Urinary bladder (tissue), 4 donors: ENCODE results near the gene TCF19. TPM values are rescaled to one million over a fixed set of nuclear protein-coding genes. Genes with fewer than 3 reads are reported as not detected.
"Not testable (repeated sequence)": the region's sequence is repeated elsewhere in the genome, so short reads cannot be mapped to it uniquely, and the experiment has no call there.

Experiments used
- DNase-seq: peaks from one replicate; pipeline ENCODE4 v3.0.0-alpha.2; 2015; ENCODE audit errors: extremely low spot score
- H3K27ac ChIP-seq: one replicate; pipeline ENCODE4 v1.5.1; 2013; ENCODE audit warnings: low read depth, mild to moderate bottlenecking, moderate library complexity
- H3K36me3 ChIP-seq: one replicate; pipeline ENCODE4 v1.6.1; 2013; ENCODE audit warnings: mild to moderate bottlenecking, moderate library complexity; ENCODE audit not compliant: insufficient read depth
- H3K4me1 ChIP-seq: one replicate; pipeline ENCODE4 v1.6.1; 2013; ENCODE audit warnings: mild to moderate bottlenecking, moderate library complexity; ENCODE audit not compliant: insufficient read depth
- H3K4me3 ChIP-seq: one replicate; pipeline ENCODE4 v1.5.1; 2013; ENCODE audit warnings: low read depth, low read length
- WGBS: extraction: QIAGEN DNeasy Blood & Tissue Kit; methylation state at CpG from one replicate; pipeline ENCODE4 v1.1.7; 2013; 5-methylcytosine and 5-hydroxymethylcytosine counted together
- polyA plus RNA-seq: library from polyadenylated mRNA; stranded (reverse); fragments of 200-250 nt; gene quantifications from one replicate; pipeline ENCODE4 v1.2.3, GENCODE V29; 2013
- total RNA-seq: library from RNA; depleted of rRNA; stranded (reverse); fragments of >200 nt; gene quantifications from one replicate; pipeline ENCODE4 v1.2.3, GENCODE V29; 2014
- donor health status: healthy with polysubstance abuse.
- donor health status: healthy.

Gene TCF19
- total and polyA plus RNA-seq, 2 donors = 7.9 to 12.7 TPM

DNA sequence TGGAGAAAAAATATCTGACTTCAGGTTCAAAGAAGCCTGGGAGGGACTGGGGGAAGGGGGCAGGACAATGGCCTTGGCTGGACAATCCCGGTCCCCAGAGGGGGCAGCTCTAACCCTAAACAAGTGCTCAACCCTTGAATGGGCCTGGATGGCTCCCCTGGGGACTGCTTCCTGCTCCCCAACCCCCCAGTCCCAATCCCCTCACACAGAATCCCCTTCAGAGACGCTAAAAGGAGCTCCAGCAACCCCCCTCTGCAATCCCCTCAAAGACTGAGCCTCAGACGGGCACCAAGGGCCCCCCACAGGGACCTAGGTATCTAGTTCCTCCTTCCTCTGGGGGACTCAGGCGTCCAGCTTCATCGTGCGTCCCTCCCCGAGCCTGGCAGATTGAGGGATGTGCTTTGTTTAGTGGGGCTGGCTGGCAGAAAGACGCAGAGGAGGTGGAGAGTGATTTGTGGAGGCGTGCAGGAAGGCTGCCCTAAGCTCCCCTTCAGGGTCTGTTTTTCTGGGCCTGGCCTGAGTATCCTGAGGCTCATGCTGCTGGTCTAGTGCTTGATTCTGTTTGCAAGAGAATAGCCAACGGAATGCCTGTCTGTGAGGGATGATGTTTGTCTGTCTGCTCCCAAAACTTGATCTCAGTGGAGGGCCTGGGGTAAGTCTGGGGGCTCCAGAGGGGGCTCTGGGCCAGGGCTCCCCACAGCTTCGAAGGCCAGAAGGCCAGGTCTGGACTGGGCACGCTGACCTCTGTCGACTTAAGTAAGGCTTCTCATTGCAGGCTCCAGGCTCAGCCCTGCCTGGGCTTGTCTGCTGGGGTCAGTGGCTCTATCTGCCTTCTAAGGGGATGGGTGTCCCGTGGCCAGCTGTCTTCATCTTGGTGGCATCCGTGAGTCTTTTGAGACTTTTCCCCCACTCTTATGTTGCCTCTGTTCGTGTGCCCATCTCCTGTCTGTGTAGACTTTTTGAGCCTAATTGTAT lies 13.8 kb downstream of the TCF19 start:
- Histone ChIP-seq H3K4me1 (no peaks in the 10 kb centered on the region), H3K36me3 (no peaks in the 10 kb centered on the region), H3K27ac (no peak overlapping the region), H3K4me3 (no peak overlapping the region)
- DNase-seq = no peak
- WGBS = 56% methylated on average over 16 of the region's 16 CpGs

DNA sequence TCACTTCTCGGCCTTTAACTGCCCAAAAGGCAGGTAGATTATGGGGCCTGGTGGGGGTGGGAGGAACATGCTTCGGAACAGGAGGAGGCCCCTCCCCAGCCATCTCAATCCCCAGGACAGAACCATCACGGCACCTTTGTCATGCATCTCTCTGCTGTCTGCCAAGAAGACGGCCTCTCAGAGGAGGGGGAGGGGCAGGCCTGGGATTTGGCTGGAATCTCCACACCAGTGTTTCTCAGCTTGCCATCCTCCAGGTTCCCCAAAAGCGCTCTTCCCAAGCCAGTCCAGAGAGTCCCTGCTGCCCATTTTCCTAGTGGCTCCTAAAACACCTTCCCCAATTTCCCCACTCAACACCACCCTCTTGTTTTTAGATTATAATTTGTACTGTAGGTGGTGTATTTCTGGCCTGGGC lies 14.6 kb downstream of the TCF19 start:
- no peak for DNase-seq
- Histone ChIP-seq H3K4me3 (no peak overlapping the region), H3K36me3 (no peaks in the 10 kb centered on the region), H3K27ac (no peak overlapping the region), H3K4me1 (no peaks in the 10 kb centered on the region)
- WGBS = 71% methylated on average over 5 of the region's 5 CpGs

DNA sequence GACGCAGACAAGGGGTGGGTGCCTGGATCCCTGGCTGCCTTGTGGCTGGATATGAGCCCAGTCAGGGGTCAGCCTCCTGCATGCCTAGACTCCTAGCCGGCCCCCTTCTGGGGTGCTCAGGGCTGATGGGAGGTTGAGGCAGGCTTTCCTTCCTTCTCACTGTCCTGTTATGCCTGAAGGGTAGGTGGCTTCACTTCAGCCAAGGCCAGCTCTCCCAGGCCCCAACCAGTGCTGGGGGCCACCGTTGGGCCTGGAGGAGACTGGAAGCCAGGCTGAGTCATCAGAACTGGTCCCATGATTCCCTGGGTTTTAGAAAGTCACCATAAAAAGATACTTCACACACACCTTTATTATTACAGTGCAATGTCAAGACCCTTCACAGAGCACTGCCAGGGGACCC lies 15.0 kb downstream of the TCF19 start:
- no peak overlapping the region for H3K27ac ChIP-seq
- DNase-seq = no peak
- H3K4me1 ChIP-seq = no peaks in the 10 kb centered on the region
- 54% methylated on average over 3 of the region's 3 CpGs for WGBS
- H3K36me3 ChIP-seq = no peaks in the 10 kb centered on the region
- no peak overlapping the region for H3K4me3 ChIP-seq

DNA sequence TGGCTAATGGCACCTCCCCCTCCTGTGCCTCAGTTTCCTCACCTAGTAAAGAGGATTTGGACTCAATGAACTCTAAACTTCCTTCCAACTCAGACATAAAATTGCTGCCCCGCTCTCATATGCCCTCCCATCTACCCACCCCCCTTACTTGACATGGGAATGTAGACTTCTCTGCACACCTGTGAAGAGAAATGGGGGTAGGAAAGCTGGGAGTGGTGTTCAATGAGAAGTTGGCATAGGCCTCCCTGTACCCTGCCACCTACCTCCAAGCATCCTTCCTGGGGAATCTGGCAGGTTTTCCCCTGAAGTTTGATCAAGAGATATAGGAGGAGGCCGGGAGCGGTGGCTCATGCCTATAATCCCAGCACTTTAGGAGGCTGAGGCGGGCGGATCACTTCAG lies 16.0 kb downstream of the TCF19 start:
- Histone ChIP-seq H3K27ac (no peak overlapping the region), H3K36me3 (no peaks in the 10 kb centered on the region), H3K4me1 (peaks cover 2% of the 10 kb centered on the region), H3K4me3 (no peak overlapping the region)
- WGBS = 91% methylated on average over 5 of the region's 5 CpGs
- no peak for DNase-seq

DNA sequence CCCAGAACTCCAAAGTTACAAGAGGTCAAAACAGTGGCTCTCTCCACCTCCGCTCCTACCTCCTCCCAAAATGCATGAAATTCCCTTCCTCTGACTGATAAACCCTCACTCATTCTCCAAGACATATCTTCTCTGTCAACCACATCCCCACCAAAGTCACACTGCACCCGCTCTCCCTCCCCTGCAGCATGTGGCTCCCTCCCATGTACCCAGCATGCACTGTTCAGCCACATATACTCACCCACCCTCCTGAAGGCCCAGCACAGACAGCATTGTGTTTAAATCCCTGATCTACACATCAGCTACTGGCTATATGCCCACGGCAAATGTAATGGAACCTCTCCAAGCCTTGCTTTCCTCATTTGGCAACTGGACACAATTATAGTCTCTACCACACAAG lies 17.6 kb downstream of the TCF19 start:
- DNase-seq = no peak

GRCh38 chr6:31178143-31179041 lies 20.0 kb downstream of the TCF19 start:
- Histone ChIP-seq H3K4me1 (peaks cover 2% of the 10 kb centered on the region), H3K36me3 (no peaks in the 10 kb centered on the region), H3K4me3 (no peak overlapping the region), H3K27ac (no peak overlapping the region)
- no peak for DNase-seq
- 48% methylated on average over 8 of the region's 8 CpGs for WGBS

More for the DNA sequence above, 17.6 kb downstream of the TCF19 start:
- no peaks in the 10 kb centered on the region for H3K36me3 ChIP-seq
- no peak overlapping the region for H3K4me3 ChIP-seq
- WGBS = 61% methylated on average over 3 of the region's 3 CpGs
- H3K27ac ChIP-seq = no peak overlapping the region
- H3K4me1 ChIP-seq = peaks cover 2% of the 10 kb centered on the region

- DNase-seq = no peak
- 51% methylated on average over 4 of the region's 4 CpGs for WGBS
- H3K4me3 ChIP-seq = no peak overlapping the region
- H3K27ac ChIP-seq = no peak overlapping the region
- no peaks in the 10 kb centered on the region for H3K36me3 ChIP-seq
- H3K4me1 ChIP-seq = peaks cover 2% of the 10 kb centered on the region
Observed at GRCh38 chr6:31179042-31179386, 20.6 kb downstream of the TCF19 start.

DNA sequence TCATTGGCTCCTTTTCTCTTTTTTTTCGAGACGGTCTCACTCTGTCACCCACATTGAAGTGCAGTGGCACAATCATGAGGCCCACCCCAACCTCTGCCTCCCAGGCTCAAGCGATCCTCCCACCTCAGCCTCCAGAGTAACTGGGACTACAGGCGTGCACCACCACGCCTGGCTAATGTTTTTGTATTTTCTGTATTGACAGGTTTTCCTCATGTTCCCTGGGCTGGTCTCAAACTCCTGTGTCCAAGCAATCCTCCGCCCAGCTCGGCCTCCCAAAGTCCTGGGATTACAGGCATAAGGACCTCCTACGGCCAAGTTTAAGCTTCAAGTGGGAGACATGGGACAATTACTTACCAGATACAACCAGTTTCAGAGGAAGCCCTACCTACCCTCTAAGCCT lies 21.5 kb downstream of the TCF19 start:
- H3K4me3 ChIP-seq = peak overlapping the region; percentile 27
- no peaks in the 10 kb centered on the region for H3K36me3 ChIP-seq
- peaks cover 2% of the 10 kb centered on the region for H3K4me1 ChIP-seq
- WGBS = 98% methylated on average over 8 of the region's 8 CpGs
- H3K27ac ChIP-seq = no peak overlapping the region
- no peak for DNase-seq

DNA sequence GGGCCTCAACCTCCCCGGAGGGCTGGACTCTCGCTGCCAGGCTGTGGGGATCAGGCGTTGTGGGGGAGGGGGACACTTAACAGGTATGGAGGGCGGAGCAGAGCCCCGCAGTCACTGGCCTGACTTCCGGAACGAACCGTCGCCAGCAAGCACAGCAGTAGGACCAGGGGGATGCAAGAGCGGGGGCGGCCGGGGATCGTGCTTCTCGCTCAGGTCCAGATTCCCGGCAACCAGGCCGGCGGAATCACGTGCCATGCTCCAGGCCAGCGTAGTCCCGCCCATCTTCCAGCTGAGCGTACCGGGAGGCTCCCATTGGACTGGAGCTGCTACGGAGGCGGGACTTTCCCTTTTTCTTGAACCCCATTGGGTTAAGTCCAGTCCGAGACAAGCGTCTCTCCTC lies 22.1 kb downstream of the TCF19 start:
- 68% methylated on average over 26 of the region's 26 CpGs for WGBS
- Histone ChIP-seq H3K4me3 (peak overlapping the region; percentile 27), H3K27ac (no peak overlapping the region), H3K4me1 (peaks cover 2% of the 10 kb centered on the region), H3K36me3 (no peaks in the 10 kb centered on the region)
- no peak for DNase-seq

- H3K36me3 ChIP-seq, H3K4me3 ChIP-seq, H3K27ac ChIP-seq, H3K4me1 ChIP-seq, DNase-seq: not testable (repeated sequence)
- 80% methylated on average over 2 of the region's 2 CpGs for whole genome bisulfite sequencing
Observed at GRCh38 chr6:31183287-31183686, 24.9 kb downstream of the TCF19 start.

DNA sequence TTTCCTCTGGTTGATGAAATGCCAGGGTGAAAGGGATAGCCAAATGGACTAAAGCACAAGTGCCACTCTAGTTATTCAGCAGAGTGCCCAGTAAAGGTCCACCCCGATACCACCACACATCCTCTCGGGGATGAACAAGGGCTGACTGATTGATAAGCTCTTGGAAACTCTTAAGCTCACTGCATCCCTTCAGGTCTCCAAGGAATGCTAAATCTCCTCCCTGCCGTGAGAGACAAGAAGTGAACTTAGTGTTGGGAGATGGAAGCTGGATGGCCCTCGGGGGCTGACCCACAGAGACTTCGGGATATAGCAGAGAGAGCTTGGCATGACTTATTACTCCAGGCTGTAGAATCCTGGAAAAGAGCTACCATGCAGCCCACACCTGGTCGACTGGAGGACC lies 25.5 kb downstream of the TCF19 start:
- H3K36me3 ChIP-seq, H3K4me1 ChIP-seq, H3K4me3 ChIP-seq, DNase-seq, H3K27ac ChIP-seq: not testable (repeated sequence)
- WGBS = 66% methylated on average over 6 of the region's 6 CpGs

GRCh38 chr6:31185695-31186051 lies 27.3 kb downstream of the TCF19 start:
- not testable (repeated sequence) for DNase-seq, H3K4me1 ChIP-seq, H3K36me3 ChIP-seq
- Histone ChIP-seq H3K27ac (peak overlapping the region; percentile 31), H3K4me3 (peak overlapping the region; percentile 19)
- WGBS = 75% methylated on average over 4 of the region's 4 CpGs

- Histone ChIP-seq H3K4me3 (no peak overlapping the region), H3K36me3 (no peaks in the 10 kb centered on the region), H3K4me1 (no peaks in the 10 kb centered on the region), H3K27ac (peak overlapping the region; percentile 31)
- no peak for DNase-seq
- 60% methylated on average over 24 of the region's 24 CpGs for WGBS
Observed at GRCh38 chr6:31186052-31186734, 27.8 kb downstream of the TCF19 start.
